SH-SY5Y (cell line): Measurements from ENCODE around the gene PHAX.

Source experiments
- GATA2 ChIP-seq: IDR thresholded peaks from 2 replicates; pipeline ENCODE4 v1.6.1; 2011; ENCODE audit warnings: mild to moderate bottlenecking, low read depth, low read length
- GATA3 ChIP-seq: IDR thresholded peaks from 2 replicates; pipeline ENCODE4 v1.6.1; 2011; ENCODE audit warnings: low read depth, mild to moderate bottlenecking, low read length, moderate library complexity

- no peak for TF ChIP-seq GATA2
- TF ChIP-seq GATA3, result no peak
These were observed 57.8 kb downstream of the PHAX start for GRCh38 chr5:126658561-126658960.
